A549 (cell line): ENCODE data around the gene PIBF1.

ENCODE experiments used
- CHD2 ChIP-seq: fragments of 150-350 bp; IDR thresholded peaks from 2 replicates; pipeline ENCODE4 v1.6.1; 2014; ENCODE audit warnings: low read length; ENCODE audit not compliant: partially characterized antibody
- CTCF ChIP-seq: fragments of >200 bp; sonication (Bioruptor Twin); formaldehyde crosslinking; IDR thresholded peaks from 3 replicates; pipeline ENCODE4 v1.5.1; 2016
- EP300 ChIP-seq, 2 experiments: fragments of >200 bp; sonication (Bioruptor Twin); formaldehyde crosslinking; IDR thresholded peaks; 2 replicates in 1 of 2; 3 replicates in 1 of 2; pipeline ENCODE4 v1.6.1; 2016 to 2017
- POLR2A ChIP-seq: IDR thresholded peaks from 2 replicates; pipeline ENCODE4 v1.6.1; 2012; ENCODE audit warnings: mild to moderate bottlenecking, low read length
- RCOR1 ChIP-seq: fragments of 150-350 bp; IDR thresholded peaks from 2 replicates; pipeline ENCODE4 v1.6.1; 2014; ENCODE audit warnings: antibody characterized with exemption, low read length, low read depth
- TFCP2L1 ChIP-seq: fragments of 250-450 bp; sonication (Bioruptor Pico); IDR thresholded peaks from 2 replicates; pipeline ENCODE4 v1.5.0; 2021; ENCODE audit warnings: mild to moderate bottlenecking
- TF ChIP-seq, protein P1 (sequence below): fragments of 200-600 bp; sonication (generic); IDR thresholded peaks from 2 replicates; pipeline ENCODE4 v1.6.1; 2016; ENCODE audit warnings: antibody characterized with exemption, mild to moderate bottlenecking, moderate library complexity
- TF ChIP-seq, protein P2 (sequence below): fragments of >200 bp; sonication (Bioruptor Twin); formaldehyde crosslinking; IDR thresholded peaks from 3 replicates; pipeline ENCODE4 v1.6.1; 2016

- TF ChIP-seq TFCP2L1 (CRISPR knock-in tag) (no peak), EP300 (IDR thresholded peaks at IDR 0.05) (no peak), POLR2A (no peak), CTCF (no peak), CHD2 (no peak), RCOR1 (no peak)
- TF ChIP-seq, protein P1, sequence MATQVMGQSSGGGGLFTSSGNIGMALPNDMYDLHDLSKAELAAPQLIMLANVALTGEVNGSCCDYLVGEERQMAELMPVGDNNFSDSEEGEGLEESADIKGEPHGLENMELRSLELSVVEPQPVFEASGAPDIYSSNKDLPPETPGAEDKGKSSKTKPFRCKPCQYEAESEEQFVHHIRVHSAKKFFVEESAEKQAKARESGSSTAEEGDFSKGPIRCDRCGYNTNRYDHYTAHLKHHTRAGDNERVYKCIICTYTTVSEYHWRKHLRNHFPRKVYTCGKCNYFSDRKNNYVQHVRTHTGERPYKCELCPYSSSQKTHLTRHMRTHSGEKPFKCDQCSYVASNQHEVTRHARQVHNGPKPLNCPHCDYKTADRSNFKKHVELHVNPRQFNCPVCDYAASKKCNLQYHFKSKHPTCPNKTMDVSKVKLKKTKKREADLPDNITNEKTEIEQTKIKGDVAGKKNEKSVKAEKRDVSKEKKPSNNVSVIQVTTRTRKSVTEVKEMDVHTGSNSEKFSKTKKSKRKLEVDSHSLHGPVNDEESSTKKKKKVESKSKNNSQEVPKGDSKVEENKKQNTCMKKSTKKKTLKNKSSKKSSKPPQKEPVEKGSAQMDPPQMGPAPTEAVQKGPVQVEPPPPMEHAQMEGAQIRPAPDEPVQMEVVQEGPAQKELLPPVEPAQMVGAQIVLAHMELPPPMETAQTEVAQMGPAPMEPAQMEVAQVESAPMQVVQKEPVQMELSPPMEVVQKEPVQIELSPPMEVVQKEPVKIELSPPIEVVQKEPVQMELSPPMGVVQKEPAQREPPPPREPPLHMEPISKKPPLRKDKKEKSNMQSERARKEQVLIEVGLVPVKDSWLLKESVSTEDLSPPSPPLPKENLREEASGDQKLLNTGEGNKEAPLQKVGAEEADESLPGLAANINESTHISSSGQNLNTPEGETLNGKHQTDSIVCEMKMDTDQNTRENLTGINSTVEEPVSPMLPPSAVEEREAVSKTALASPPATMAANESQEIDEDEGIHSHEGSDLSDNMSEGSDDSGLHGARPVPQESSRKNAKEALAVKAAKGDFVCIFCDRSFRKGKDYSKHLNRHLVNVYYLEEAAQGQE, result no peak
- TF ChIP-seq, protein P2, sequence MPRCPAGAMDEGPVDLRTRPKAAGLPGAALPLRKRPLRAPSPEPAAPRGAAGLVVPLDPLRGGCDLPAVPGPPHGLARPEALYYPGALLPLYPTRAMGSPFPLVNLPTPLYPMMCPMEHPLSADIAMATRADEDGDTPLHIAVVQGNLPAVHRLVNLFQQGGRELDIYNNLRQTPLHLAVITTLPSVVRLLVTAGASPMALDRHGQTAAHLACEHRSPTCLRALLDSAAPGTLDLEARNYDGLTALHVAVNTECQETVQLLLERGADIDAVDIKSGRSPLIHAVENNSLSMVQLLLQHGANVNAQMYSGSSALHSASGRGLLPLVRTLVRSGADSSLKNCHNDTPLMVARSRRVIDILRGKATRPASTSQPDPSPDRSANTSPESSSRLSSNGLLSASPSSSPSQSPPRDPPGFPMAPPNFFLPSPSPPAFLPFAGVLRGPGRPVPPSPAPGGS, result no peak
Observed at GRCh38 chr13:72986197-72986596, 204.3 kb downstream of the PIBF1 start.
